SU-DHL-6 (cell line): ENCODE data around the gene TMCO4.
"Not testable (repeated sequence)": the region's sequence is repeated elsewhere in the genome, so short reads cannot be mapped to it uniquely, and the experiment has no call there.

Source experiments
- H2AFZ ChIP-seq: fragments of 200-600 bp; sonication (generic); 2 replicates; pipeline ENCODE4 v1.6.1; 2014; ENCODE audit warnings: low read depth, mild to moderate bottlenecking, moderate library complexity, mixed read lengths, antibody characterized with exemption, low read length; ENCODE audit not compliant: severe bottlenecking
- H3F3A ChIP-seq: fragments of 200-600 bp; shearing (Covaris generic); 2 replicates; pipeline ENCODE4 v1.6.0; 2016; ENCODE audit warnings: antibody characterized with exemption, mild to moderate bottlenecking; ENCODE audit not compliant: insufficient read depth
- H3K27ac ChIP-seq: fragments of 200-600 bp; sonication (generic); 2 replicates; pipeline ENCODE4 v1.5.1; 2016; ENCODE audit warnings: low read depth, mild to moderate bottlenecking, low read length, moderate library complexity, mixed read lengths
- H3K27me3 ChIP-seq: fragments of 200-600 bp; sonication (generic), shearing (Covaris generic); 2 replicates; pipeline ENCODE4 v1.6.0; 2014; ENCODE audit warnings: mild to moderate bottlenecking, low read length
- H3K36me3 ChIP-seq: fragments of 200-600 bp; sonication (generic); 2 replicates; pipeline ENCODE4 v1.6.1; 2014; ENCODE audit warnings: mild to moderate bottlenecking, low read length, mixed read lengths
- H3K4me2 ChIP-seq: fragments of 300-600, 200-600 bp; shearing (Covaris generic), sonication (generic); 2 replicates; pipeline ENCODE4 v1.6.0; 2014; ENCODE audit warnings: low read length, low read depth, mild to moderate bottlenecking; ENCODE audit not compliant: poor library complexity, severe bottlenecking
- H3K4me3 ChIP-seq: fragments of 200-600 bp; sonication (generic); 2 replicates; pipeline ENCODE4 v1.5.1; 2014; ENCODE audit warnings: antibody characterized with exemption, low read length, mild to moderate bottlenecking, mixed read lengths; ENCODE audit not compliant: insufficient read depth, poor library complexity, severe bottlenecking
- H3K79me2 ChIP-seq: fragments of 200-600 bp; sonication (generic); 2 replicates; pipeline ENCODE4 v1.6.1; 2014; ENCODE audit warnings: mild to moderate bottlenecking, low read length, moderate library complexity; ENCODE audit not compliant: insufficient read depth
- H3K9ac ChIP-seq: fragments of 200-600 bp; sonication (generic); 2 replicates; pipeline ENCODE4 v1.7.0; 2014; ENCODE audit warnings: mild to moderate bottlenecking, low read length
- H3K9me2 ChIP-seq: fragments of 200-600 bp; sonication (generic); replicated peaks from 2 replicates; pipeline ENCODE4 v1.6.1; 2014; ENCODE audit warnings: low read length; ENCODE audit not compliant: insufficient read depth
- H3K9me3 ChIP-seq: fragments of 200-600 bp; sonication (generic); 2 replicates; pipeline ENCODE4 v1.6.1; 2014; ENCODE audit warnings: low read length, mixed read lengths; ENCODE audit not compliant: insufficient read depth
- H4K20me1 ChIP-seq: fragments of 200-600 bp; sonication (generic); 2 replicates; pipeline ENCODE4 v1.6.1; 2014; ENCODE audit warnings: low read depth, mild to moderate bottlenecking, antibody characterized with exemption, low read length, moderate library complexity, mixed read lengths
- CTCF ChIP-seq: fragments of 200-600 bp; sonication (generic); IDR thresholded peaks from one replicate; pipeline ENCODE4 v1.5.1; 2017; ENCODE audit warnings: antibody characterized with exemption, mild to moderate bottlenecking, low read length, moderate library complexity; ENCODE audit not compliant: insufficient read depth, poor library complexity, severe bottlenecking
- EZH2phosphoT487 ChIP-seq: fragments of 200-600 bp; sonication (generic), shearing (Covaris generic); conservative IDR thresholded peaks from 2 replicates; pipeline ENCODE4 v1.6.1; 2018; ENCODE audit warnings: mild to moderate bottlenecking, antibody characterized with exemption, low read length, moderate library complexity, mixed read lengths

Gene TMCO4

GRCh38 chr1:19643121-19643520 is 156.6 kb downstream of the TMCO4 start:
- H4K20me1 ChIP-seq, result no peaks in the 10 kb centered on the region
- no peak overlapping the region for H3K4me3 ChIP-seq
- TF ChIP-seq CTCF, result no peak
- no peak for TF ChIP-seq EZH2phosphoT487
- H3K9ac ChIP-seq, result no peak overlapping the region
- H3K4me2 ChIP-seq, result no peak overlapping the region
- no peak overlapping the region for H2AFZ ChIP-seq
- H3K36me3 ChIP-seq, result no peaks in the 10 kb centered on the region
- no peaks in the 10 kb centered on the region for H3K27me3 ChIP-seq
- no peak overlapping the region for H3K27ac ChIP-seq
- H3K9me2 ChIP-seq, result no peaks in the 10 kb centered on the region
- no peaks in the 10 kb centered on the region for H3K79me2 ChIP-seq
- no peaks in the 10 kb centered on the region for H3F3A ChIP-seq
- H3K9me3 ChIP-seq, result no peaks in the 10 kb centered on the region

- H3K79me2 ChIP-seq, result no peaks in the 10 kb centered on the region
- H3K27ac ChIP-seq, result no peak overlapping the region
- H3K4me3 ChIP-seq, result no peak overlapping the region
- H4K20me1 ChIP-seq, result no peaks in the 10 kb centered on the region
- H3K27me3 ChIP-seq, result no peaks in the 10 kb centered on the region
- H3K9ac ChIP-seq, result no peak overlapping the region
- no peak overlapping the region for H3K4me2 ChIP-seq
- TF ChIP-seq CTCF (no peak), EZH2phosphoT487 (no peak)
- H3K36me3 ChIP-seq, result no peaks in the 10 kb centered on the region
- no peaks in the 10 kb centered on the region for H3K9me2 ChIP-seq
- H2AFZ ChIP-seq, result no peak overlapping the region
- no peaks in the 10 kb centered on the region for H3F3A ChIP-seq
- H3K9me3 ChIP-seq, result no peaks in the 10 kb centered on the region
Measured at GRCh38 chr1:19640363-19641316, 159.1 kb downstream of the TMCO4 start.

GRCh38 chr1:19639999-19640362 is 159.7 kb downstream of the TMCO4 start:
- Histone ChIP-seq H3K36me3 (no peaks in the 10 kb centered on the region), H4K20me1 (no peaks in the 10 kb centered on the region), H3K9me2 (no peaks in the 10 kb centered on the region), H3K27ac (no peak overlapping the region), H3K27me3 (no peaks in the 10 kb centered on the region), H3K9me3 (no peaks in the 10 kb centered on the region), H3K4me2 (no peak overlapping the region), H3K4me3 (no peak overlapping the region), H3F3A (no peaks in the 10 kb centered on the region), H3K9ac (no peak overlapping the region), H2AFZ (no peak overlapping the region), H3K79me2 (no peaks in the 10 kb centered on the region)
- TF ChIP-seq EZH2phosphoT487 (no peak), CTCF (no peak)

- not testable (repeated sequence) for H3K9me2 ChIP-seq, H2AFZ ChIP-seq, H3K9ac ChIP-seq, H3K27ac ChIP-seq, H3F3A ChIP-seq, H3K9me3 ChIP-seq, H3K27me3 ChIP-seq, H3K4me3 ChIP-seq, H3K36me3 ChIP-seq, H4K20me1 ChIP-seq, H3K4me2 ChIP-seq, H3K79me2 ChIP-seq
Measured at GRCh38 chr1:19639228-19639627, 160.5 kb downstream of the TMCO4 start.
